NCI-H345 (cell line): Measurements from ENCODE around the gene TMEM138.

ENCODE experiments used
- DNase-seq: peaks from one replicate; lab custom pipeline; 2025; lab: John Stamatoyannopoulos, UW

Gene TMEM138

GRCh38 chr11:61342207-61342803, 19.9 kb upstream of the TMEM138 start:
- no peak for DNase-seq

DNA sequence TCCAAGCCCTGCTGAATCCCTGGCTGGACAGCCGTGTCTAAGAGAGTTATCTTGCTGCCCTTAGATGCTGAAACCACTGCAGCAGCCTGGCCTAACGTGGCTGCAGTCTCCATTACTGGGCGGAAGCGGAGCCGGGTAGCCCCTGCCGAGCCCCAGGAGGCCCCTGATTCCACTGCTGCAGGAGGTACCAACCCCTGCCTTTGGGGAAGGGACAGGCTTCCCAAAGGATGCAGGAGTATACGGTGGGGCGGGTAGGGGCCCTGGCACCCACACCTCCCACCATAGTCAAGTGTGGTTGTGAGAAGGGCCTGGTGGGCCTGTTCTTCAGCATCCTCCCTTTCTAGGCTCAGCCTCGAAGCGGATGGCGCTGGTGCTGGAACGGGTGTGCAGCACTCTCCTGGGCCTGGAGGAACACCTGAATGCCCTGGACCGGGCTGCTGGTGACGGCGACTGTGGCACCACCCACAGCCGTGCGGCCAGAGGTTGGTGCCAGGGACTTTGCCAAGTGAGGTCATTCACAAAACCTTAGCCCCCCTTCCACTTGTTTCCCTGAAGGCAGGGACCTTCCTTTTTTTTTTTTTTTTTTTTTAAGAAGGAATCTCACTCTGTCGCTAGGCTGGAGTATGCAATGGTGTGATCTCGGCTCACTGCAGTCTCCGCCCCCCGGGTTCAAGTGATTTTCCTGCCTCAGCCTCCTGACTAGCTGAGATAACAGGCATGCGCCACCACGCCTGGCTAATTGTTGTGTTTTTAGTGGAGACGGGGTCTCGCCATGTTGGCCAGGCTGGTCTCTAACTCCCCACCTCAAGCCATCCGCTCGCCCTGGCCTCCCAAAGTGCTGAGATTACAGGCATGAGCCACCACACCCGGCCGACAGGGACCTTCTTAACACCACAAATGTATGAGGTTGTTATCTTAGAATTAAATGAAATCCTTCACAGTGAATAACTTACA, 18.1 kb upstream of the TMEM138 start:
- DNase-seq, result no peak

DNA sequence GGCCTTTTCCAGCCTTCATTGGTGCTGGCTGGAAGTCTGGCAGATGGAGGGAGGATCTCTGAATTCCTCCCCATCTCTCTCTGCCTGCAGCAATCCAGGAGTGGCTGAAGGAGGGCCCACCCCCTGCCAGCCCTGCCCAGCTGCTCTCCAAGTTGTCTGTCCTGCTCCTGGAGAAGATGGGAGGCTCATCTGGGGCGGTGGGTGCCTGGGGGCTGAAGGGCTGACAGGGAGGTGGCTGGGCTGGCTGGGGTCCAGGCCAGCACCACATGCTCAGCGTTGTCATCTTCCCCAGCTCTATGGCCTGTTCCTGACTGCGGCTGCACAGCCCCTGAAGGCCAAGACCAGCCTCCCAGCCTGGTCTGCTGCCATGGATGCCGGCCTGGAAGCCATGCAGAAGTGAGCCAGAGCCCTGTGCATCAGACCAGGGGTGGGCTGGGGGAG, 17.0 kb upstream of the TMEM138 start:
- DNase-seq, result no peak

GRCh38 chr11:61345954-61346843, 16.0 kb upstream of the TMEM138 start:
- DNase-seq, result no peak

GRCh38 chr11:61347916-61348461, 14.2 kb upstream of the TMEM138 start:
- no peak for DNase-seq

- no peak for DNase-seq
Observed at GRCh38 chr11:61349189-61349751, 12.9 kb upstream of the TMEM138 start.

DNA sequence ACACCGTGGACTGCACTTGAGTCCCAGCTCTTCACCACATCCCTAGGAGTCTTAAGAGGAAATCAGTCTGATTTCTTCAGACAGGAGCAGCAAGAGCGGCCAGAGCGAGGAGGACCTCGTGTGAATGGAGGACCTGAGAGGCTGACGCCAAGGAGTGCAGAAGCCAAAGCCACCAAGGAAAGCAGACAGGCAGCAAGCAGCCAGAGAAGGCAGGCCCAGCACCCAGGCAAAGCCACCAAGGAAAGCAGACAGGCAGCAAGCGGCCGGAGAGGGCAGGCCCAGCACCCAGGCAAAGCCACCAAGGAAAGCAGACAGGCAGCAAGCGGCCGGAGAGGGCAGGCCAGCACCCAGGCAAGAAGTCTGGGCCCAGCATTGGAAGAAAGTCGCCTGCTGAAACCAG, 12.3 kb upstream of the TMEM138 start:
- DNase-seq, result no peak

DNA sequence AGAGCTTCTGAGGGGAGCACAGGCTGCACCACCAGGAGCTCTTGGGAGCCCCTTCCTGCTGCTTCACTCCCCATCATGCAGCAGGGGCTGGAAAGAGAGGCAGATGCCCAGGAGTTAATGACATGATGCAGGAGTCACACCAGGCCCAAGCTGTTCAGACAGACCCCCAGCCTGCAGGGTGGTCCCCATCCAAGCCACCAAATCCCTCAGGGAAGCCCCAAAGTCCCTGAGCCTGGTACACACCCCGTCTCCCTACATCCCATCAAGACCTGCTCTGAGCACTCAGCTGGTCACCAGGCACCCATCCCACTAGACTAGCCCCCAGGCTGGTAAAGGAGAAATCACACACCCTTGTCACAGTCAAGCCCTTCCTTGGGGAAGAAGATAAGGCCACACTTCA, 11.8 kb upstream of the TMEM138 start:
- no peak for DNase-seq

GRCh38 chr11:61350803-61351202, 11.4 kb upstream of the TMEM138 start:
- no peak for DNase-seq

DNA sequence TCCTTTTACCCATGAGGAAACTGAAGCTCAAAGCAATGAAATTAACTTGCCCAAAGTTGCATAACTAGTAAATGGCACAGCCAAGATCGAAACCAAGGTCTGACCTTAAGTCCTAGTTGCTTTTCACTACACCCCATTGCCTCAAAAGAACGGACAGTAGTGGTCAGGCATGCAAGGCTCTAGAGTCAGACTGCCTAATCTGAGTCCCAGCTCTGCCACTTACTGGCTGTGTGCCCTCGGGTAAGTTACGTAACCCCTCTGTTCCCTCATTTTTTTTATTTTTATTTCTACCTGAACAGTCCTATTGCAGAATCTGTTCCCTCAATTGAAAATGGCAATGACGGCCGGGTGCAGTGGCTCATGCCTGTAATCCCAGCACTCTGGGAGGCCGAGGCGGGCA, 10.1 kb upstream of the TMEM138 start:
- no peak for DNase-seq

DNA sequence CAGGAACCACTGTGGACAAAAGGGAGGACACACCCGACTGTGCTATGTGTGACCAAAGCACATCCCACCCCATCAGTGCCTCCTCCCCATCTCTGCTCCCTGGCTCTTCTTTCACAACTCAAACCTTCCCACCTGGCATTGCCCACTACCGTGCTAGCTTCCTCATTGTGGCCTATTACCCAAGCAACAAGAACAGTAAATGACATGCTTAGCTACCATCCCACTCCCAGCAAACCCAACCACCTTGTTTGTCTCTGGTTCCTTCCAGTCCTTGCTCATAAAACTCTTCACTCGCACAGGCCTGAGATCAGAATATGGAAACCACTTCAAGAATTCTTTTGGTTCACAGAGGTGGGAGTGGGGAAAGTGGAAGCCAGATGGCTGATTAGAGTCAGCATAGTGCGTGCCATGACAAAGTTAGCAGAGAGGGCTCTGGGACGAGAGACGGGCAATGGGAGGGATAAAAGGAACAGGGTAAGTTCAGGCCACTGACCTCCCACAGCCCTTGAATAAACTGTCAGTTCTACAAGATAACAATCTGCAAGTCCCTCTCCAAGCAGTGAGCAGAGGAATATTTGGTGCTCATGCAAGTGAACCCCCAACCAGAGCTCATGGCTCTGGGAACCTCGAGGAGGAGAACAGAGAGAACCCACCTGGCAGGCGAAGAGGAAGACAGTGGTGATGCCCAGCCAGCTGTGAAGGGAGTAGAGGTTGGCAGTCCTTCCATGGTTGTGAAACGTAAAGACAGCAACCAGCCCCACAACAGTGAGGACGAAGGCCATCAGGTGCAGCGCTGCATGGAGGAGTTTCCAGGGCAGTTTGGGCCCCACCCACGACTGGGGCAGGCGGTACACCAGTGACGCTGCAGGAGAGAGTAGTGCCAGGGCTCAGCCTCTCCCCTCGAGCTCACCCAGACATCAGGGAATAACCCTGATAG, 8.8 kb upstream of the TMEM138 start:
- no peak for DNase-seq

- no peak for DNase-seq
Observed at GRCh38 chr11:61354208-61354607, 8.0 kb upstream of the TMEM138 start.

GRCh38 chr11:61356706-61357105, 5.5 kb upstream of the TMEM138 start:
- no peak for DNase-seq

DNA sequence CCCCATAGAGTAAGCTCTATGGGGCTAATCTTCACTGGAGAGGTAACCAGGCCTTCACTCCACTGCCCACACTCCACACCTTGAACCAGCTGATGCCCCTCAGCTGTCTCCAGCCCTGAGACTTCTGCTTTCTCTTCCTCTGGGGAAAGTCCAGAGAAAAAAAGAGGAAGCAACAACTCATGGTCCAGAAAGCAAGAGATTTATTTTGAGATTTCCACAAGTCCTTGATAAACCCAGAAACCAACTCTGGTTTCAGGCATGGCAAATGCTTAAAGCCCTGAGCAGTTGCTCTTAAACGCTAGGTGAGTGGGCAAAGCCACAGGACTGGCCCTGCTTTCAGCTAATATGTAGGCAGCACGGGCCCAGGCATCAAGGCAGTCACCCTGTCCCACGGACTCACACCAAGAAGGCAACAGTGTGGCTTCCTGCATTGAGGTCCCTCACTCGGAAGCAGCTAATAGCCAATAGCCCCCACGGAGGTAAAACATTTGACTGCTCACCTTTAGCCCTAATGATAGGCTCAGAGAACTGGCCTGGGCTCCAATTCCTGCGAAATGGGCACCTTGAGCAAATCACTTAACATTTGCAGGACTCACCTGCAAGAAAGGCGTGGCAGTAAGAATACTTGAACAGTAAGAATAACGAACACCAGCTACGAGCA, 4.8 kb upstream of the TMEM138 start:
- DNase-seq, result no peak

DNA sequence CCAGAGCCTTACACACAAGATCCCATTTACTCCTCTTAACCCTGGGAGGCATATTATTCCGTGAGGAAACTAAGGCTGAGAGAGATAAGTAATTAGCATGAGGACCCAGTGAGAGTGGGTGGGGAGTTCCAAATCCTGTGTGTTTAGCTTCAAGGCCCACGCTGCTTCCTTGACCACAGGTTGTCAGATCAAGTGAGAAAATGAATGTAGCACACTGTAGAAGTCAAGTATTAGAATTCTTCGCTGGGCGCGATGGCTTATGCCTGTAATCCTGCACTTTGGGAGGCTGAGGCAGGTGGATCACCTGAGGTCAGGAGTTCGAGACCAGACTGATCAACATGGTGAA, 4.3 kb upstream of the TMEM138 start:
- no peak for DNase-seq

DNA sequence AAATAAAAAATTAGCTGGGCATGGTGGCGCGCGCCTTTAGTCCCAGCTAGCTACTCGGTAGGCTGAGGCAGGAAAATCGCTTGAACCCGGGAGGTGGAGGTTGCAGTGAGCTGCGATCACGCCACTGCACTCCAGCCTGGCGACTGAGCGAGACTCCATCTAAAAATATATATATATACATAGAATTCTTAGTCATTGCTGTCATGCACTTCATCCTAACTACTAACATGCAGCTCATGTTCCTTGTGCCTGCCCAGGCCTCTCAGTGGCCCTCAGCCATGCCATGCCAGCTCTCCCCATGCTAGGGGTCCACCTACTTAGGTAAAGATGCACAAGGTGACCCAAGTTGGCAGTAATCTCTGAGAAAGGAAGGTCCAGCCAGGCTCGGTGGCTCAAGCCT, 3.6 kb upstream of the TMEM138 start:
- no peak for DNase-seq

GRCh38 chr11:61359516-61359915, 2.7 kb upstream of the TMEM138 start:
- no peak for DNase-seq

DNA sequence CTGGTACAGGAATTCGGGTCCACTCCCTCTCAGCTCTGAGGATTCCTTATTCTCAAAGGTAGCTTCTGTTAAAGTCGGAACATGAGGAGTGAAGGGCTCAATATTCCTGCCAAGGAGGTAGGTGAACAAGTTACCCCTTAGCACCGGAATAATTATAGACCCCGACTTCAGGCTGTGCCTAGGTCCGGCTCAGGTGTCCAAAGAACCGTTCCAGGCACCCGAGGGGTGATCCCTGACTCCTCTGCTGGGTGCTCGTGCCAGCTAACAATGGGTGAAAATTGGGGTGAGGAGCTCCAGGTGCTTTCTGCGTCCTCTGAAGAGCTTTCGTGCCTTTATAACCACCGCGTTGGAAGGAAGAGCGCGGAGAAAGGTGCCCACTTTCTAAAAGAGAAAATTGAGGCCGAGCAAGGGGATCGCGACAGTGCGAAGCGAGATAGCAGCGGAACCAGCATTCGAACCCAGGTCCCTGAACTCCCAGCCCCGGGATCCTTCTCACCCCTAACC, 885 bp upstream of the TMEM138 start:
- no peak for DNase-seq

- DNase-seq, result peak; percentile 43
Observed at GRCh38 chr11:61362542-61362875, 335 bp downstream of the TMEM138 start.

- DNase-seq, result no peak
Observed at GRCh38 chr11:61364012-61364675, 2.0 kb downstream of the TMEM138 start.
